NCI-H524 (cell line): ENCODE results near the gene SHISAL1.
A peak's percentile ranks its signal among the peaks of the same experiment; 100 is the strongest.

ENCODE experiments used
- DNase-seq, 2 experiments: peaks; one replicate each; lab custom pipeline; 2025; lab: John Stamatoyannopoulos, UW

The SHISAL1 gene

DNA sequence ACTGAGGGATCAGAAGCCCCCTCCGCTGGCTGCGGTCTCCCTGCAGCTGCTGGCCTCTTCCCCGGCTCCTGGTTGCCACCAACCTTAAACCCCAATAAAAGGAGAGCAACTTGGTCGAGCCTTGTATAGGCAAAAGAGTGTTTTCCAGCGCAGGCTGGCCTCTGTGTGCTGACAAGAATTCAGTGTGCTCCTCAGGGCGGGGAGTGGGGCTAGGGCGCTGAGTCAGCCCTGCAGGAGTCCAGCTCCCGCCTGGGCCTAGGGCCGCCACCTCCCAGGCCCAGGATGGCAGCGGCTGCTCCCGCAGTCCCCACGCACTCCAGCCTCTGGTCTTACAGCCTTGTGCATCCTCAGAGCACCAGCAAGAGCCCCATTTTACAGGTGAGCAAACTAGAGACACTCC is at the start of gene SHISAL1:
Gene SHISAL1 (minus strand): TSS at position 186 of the 400 bp plus-strand sequence. CDS start 12,006 bp downstream, outside the sequence.
- DNase-seq = no peak

DNA sequence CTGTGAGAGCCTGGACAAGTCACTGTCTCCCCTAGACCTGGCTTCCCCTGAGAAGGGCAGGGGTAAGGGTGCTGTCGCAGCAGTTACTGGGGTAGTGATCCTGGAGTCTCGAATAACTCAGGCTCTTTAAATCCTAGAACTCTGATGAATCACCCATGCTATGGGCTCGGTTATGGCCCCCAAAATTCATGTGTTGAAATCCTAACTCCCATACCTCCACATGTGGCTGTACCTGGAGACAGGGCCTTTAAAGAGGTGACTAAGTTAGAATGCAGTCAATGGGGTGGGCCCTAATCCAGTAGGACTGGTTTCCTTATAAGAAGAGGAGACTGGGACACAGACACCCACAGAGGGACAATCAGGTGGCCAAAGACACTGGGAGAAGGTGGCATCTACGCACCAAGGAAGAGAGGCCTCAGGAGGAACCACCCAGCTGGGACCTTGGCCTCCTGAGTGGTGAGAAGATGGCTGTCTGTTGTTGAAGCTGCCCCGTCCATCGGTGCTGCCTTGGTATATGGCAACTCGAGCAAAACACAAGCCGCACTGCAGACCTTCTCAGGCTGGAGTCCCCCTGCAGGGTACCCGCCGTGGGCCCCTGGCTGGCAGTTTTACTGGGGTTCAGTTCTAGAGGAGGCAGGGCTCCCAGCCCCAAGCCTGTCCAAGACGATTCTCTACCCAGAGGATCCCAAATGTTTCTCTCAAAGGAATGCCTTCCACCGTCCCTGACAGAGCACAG is 48.8 kb upstream of the SHISAL1 start:
- DNase-seq = no peak

DNA sequence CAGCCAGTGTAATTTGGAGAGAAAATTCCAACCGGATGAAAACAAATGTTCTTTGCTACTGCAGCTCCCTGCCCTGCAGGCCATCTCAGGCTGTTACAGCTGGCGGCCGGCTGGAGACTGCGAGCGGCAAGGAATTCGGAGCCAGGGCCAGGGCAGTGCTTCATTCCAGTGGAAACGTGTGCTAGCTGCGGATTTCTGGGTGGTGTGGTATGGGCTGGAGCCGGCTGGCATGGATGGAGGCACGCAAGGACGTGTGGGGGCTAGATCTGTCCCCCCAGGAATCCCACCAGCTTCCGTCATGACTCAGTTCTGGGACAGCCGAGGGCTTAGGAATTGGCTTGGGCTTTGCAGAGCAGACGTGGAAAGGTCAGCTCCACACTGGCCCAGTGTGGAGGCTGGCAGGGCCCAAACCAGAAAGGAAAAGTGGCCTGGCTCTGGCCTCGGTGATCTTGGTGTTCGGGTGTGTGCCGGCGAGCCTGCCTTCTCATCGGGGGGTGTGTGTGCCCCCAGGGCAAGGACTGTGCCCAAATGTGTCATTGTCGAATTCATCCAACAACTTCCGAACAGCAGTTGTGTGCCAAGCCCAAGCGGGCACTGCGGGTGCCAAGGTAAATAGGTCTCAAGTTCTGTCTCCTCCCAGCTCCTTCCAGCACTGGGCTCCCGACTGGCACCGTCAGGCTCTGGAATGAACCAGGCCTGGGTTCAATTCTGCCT is 48.1 kb upstream of the SHISAL1 start:
- no peak for DNase-seq

DNA sequence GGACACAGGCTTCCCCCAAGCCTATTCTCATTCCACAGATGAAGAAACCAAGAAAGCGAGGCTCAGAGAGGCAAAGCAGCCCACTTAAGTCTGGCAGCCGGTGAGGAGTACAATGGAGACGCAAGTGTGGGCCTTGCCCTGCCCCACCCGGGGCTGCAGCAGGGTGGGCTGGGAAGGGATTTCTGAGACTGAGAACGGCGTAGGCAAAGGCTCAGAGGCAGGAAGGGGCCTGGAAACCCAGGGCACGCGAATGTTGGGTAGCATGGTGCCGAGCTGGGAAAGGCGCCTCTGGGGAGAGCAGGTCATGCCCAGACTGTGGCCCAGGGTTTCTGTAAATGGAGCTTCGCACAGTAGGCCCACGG is 47.5 kb upstream of the SHISAL1 start:
- DNase-seq = no peak

DNA sequence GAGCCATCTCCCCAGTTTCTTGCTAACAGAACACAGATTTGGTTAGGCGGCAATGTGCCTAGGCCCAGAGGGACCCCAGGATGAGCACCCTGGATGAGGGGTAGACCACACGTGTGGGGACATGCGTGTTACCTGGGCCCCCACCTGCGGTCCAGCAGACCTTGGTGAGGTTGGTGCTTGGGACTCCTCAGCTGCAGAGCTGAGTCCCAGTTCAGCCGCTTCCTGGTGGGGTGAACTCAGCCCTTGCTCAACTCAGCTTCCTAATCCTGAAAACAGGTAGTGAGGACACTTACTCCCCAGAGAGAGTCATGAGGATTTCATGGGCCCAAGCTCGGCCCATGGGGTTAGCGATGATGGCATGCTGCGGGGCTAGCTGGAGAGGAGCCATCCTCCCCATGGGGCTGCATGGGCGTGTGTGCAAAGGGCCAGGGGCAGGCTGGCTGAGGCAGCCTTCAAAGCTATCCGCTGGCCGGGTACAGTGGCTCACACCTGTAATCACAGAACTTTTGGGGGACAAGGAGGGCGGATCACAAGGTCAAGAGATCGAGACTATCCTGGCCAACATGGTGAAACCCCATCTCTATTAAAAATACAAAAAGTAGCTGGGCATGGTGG is 46.9 kb upstream of the SHISAL1 start:
- no peak for DNase-seq

DNA sequence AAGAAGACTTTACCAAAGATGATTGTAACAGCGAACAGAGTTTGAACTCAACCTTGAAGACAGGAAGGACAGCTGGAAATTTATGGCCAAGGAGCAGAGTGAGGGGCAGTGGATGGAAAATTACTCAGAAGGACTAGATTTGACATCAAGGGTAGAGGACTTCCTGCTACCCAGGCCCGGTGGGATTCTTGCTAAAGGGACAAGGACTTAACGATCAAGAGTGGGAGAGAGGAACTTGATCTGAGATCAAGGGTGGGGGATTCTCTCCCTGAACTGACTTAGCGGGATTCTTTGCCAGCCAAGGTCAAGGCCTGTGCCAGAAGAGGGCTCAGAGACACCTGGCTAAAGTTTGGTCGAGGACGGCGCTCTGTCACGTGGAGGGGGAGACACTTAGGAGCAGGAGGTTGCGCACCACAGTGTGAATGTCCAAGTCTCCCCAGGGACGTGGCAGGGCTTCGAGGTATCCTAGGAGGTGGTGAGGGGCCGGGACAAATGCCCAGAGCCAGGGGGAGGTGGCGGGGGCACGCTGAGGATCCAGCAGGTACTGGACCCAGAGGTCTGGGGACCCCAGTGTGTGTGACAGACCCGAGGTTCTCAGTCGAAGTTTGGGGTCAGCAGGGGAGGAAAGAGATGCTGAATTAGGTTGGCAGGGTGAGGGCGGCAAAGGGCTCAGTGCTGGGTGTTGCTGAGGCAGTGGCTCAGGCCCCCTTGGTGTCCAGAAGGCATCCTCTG is 46.1 kb upstream of the SHISAL1 start:
- peak in 1 of 2 experiments; percentile 19 for DNase-seq

DNA sequence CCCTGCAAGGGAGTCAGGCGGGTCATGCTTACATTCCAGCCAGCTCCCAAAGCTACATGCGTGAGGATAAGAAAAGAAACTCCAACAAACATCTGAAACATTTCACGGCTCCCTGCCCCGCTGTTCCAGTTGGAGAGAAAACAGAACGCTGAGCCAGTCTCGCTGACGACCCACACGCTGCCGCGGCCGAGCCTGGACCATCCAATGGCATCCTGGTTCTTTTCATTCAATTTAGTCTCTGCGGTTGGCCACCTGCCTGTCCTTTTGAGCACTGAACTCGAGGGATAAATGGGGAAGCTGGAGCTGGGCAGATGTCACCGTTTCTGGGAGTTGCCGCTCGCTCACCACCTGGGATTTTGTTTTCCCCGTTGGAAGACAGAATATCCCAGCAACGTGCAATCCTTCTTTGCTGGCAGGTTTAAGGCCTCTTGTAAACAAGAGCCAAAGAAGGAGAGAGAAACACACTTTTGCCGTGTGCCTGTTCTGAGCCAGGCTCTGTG is 45.3 kb upstream of the SHISAL1 start:
- DNase-seq = peak; percentile 71 to 90

DNA sequence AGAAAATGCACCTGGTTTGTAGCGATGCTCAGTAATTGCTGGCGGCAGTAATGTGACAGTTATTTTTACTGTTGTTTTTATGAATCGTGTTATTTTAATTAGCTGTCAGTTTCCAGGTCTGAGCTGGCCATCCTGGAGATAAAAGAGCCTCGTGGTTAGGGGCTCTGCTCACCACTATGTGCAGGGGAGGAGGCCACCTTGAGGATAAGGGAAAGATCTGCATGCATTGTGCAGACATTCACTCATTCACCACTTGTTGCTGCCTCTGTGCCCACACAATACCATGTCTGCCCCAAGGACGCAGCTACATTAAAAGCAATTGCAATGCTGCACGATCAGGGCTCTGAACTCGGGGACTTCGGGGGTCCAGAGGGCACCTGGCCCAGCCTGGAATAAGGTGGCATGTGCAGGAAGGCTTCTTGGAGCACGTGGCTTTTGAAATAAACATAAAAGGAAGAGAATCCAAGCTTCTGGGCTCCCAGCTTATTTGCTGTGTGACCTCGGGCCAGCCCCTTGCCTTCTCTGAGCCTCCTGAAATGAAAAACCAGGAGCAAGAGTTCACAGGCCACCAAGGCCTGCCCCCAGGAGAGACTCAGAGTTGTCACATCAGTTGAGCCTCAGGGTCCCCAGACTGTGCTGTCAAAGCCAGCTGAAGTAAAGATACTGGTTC is 44.7 kb upstream of the SHISAL1 start:
- peak in 1 of 2 experiments; percentile 27 for DNase-seq

DNA sequence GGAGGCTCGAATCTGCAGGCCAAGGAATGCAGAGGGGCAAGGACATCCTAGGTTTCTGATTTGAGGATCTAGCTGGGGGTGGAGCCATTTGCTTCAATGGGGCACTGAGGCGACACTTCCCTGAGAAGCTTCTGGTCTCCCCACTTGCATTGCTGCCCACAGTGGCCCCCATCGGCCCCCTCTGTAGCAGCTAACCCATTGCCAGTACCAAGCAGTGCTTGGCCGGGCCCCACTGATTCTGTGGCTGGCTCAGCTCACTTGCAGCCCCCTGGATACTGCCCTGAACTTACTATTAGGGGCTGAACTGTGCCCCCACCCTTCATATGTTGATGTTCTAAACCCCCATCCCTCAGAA is 42.9 kb upstream of the SHISAL1 start:
- DNase-seq = no peak

DNA sequence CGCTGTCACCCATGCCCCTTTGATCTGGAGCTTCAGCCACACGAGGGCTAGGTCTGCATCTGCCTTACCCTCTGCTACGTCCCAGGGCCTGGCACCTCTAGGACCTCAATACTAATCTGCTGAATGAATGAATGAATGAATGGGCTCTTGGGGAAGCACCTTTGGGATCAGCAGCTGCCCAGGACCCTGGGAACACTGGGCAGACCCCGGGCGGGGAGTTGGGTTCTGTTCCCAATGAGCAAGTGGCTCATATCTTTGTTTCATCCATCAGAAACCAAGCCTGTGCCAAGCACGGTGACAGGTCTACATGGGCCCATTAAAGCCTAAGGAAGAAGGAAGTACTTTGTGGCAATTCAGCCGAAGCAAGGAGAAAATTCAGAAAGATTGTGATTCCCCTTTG is 41.5 kb upstream of the SHISAL1 start:
- no peak for DNase-seq

DNA sequence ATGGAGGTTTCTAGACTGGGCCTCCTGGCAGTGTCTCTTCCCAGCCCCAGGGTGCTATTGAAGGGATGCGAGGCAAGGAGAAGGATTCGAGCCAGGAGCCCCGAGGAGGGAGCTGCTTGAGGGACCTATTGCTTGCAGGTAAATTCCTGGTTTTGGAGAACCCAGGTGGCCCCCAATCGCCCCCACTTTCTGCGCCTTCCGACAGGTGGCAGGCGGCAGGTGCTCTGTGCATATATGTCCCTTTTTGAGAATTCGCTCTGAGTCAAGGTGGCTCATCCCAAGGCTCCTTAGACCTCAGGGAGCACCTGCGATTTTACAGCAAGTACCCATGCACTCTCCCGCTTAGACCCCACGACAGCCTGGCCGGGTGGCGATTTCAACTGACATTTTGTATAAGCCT is 40.3 kb upstream of the SHISAL1 start:
- no peak for DNase-seq

DNA sequence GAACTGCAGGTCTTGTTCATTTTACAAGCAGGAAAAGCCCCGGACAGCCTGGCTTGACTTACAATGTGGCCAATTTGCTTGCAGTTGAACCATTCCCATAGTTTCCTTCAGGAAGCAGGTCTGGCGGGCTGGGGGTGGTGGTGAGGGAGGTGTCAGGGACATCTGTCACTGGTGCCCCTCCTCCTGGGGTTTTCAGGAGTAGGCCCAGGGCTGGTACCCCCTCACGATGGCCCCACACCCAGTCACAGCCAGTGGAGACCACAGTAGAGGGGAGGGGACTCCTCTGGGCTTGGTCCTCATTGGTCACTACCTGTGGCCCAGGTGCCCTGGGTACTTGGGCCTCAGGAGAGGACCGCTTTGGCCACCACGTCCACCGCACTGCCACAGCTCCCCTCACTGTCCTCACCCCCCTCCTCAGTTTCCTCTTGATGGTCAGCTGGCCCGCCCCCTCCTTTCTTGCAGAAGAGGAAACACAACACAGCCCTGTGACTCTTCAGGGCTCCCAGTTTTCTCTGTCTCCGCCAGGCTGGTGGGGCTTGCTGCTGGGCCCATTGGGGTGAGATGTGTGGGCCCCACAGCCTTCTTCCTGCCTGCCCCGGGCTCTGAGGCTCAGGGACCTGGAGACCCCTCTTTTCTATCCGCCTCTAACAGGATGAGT is 39.8 kb upstream of the SHISAL1 start:
- DNase-seq = no peak

DNA sequence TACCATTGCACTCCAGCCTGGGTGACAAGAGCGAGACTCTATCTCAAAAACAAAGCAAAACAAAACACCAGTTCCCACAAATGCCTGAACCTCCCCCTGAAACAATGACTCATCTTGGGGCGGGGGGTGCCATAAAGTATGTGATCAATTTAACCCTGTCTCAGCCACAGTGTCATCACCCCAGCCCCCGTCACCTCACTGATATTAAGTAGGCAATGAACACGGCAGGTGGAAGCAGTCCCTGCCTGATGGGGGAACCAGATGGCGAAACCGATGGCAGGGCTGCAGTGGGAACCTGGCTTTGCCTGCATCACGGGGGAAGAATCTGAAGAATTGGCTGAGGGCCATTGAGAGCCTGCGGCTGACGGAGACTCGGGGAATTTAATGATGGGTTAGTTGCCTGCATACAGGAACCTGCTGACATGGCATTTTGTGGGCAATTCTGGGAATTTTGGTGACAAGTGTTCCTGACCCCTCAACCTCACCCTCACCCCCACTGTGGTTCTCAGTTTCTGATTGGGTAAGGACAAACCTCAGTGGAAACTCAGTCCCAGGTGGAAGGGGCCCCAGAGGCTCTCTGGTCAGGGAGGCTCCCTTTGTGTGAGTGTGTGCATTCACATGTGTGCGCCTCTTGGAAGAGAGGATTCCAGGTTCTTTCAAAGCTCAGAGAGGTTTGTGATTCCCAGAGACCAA is 39.1 kb upstream of the SHISAL1 start:
- DNase-seq = peak; percentile 89 to 95

DNA sequence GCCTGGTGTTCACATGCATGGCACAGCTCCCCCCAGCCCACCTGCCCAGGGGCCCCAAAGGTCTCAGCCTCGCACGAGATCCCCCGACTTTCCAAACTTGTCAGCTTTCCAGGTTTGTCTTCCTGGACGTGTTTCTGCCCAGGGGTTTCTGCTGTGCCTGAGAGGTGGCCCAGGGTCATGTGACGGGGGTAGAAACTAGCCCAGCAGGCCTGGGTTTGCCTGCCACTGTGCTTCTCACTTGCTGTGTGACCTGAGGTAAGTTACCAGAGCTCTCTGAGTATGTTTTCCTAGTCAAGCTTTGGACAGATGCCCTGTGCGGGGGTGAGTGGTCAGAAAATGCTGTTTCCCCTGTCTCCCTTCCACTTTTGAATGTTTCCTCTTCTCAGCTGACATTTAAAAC is 38.3 kb upstream of the SHISAL1 start:
- no peak for DNase-seq

DNA sequence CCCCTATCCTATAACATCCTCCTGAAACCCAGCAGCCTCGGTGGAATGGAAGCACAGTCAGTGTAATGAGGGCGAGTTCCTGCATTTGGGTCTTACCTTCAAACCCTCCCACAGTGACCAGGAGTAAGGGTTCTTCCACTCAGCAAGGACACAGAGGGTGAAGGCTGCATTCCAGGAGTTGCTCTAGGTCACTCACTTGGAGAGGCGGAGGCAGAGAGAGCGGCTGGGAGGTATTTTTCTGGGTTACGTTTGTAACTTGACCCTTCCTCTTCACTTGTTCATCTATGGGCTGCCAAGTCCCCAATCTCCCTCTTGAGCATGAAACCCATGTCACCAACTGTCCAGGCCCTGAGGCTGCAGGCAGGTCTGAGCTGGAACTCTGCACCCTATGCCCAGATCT is 36.8 kb upstream of the SHISAL1 start:
- DNase-seq = peak in 1 of 2 experiments; percentile 29

DNA sequence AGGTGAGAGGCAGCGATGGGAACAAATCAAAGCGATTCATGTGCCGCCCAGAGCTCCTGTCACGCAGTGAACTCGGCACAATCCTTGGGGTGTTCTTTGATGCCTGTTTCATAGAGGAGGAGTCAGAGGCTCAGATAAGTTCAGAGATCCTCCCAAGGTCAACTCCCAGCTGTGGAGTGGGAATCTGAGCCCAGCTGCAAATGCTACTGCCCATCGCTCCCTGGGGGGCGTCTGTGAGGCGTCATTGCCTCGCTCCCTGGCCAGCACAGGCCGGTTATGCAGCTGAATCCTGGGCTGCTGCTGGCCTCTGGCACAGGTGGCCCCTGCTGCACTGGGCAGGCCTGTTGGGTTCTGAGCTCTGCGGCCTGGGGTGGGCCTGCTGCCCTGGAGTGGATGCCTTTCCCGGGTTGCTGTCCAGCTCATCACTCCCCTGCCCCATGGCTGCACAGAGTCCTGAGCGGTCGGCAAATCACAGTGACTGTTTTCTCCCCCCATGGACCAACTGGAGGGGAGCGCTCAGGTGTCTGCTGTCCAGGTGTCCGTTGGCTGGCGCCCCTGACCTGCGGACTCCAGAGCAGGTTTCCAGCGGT is 36.3 kb upstream of the SHISAL1 start:
- peak in 1 of 2 experiments; percentile 42 for DNase-seq

DNA sequence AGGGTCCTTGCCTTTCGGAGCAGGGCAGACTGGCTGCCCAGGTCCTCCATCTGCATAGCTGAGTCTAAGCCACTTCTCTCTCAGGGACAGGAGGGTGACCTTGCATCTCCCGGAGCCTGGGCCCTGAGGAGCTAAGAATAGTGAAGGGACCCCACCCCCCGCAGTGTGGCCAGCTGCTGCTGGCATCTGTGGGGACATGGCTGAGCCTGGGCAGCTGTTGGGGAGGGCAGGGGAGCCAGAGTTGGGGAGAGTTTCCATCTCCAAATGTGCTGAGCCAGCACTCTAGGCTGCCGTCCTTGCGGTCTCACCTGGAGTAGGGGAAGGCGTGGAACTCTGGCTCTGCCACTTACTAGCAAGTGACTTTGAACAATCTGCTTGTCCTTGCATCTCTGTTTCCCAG is 34.8 kb upstream of the SHISAL1 start:
- DNase-seq = peak; percentile 85 to 96

DNA sequence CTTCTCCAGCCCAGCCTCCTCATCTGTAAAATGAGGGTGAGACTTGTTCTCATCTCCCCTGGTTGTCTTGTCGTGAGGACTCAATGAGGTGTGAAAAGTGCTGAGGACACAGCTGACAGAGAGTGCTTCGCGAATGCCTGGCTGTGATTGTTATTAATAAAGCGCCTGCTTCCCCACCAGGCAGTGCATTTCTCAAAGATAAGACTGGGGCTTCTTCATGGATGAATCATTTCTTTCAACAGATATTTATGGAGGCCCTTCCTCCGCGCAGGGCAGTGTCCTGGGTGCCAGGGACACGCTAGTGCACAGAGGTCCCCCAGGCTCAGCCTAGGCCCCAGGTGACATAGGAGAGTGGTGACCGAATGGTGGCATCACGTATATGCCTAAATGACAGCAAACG is 34.3 kb upstream of the SHISAL1 start:
- peak in 1 of 2 experiments; percentile 54 for DNase-seq

DNA sequence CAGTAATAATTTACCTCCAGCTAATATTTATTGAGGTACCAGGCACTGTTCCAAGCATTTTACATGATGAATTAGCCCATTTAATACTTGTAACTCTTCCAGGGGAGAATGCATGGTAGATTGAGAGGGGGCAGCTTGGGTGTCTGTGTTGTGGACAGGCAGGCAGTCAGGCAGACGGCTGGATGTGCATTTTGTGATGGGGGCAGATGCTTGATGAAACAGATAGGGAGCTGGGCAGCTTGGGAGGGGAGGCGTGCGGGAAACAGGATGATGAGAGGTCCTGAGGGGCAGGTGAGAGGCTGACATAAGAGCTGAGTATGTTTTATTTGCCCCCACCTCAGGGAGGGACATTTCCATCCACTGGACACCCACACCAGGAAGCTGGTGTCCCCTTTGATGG is 33.1 kb upstream of the SHISAL1 start:
- peak in 1 of 2 experiments; percentile 66 for DNase-seq

DNA sequence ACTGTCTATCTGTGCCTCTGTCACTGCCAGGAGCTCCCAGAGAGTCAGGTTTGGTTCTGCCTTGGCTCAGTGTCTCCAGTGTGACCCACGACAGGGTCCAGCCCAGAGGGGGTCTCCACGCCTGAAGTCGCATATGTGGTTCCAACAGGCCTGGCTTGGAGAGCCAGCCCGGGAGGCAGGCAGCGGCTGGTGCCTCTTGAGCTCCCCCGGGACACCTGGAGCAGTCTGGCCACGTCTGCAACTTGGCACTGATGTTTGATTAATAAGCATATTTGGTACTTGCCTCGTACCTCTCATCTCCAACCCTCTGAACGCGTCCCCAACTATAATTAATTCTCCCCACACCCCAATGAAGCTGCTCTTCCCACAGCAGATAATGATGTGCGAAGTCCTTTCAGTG is 31.7 kb upstream of the SHISAL1 start:
- peak; percentile 95 to 97 for DNase-seq
